GM21360 (cell line): ENCODE results near the gene SLIT3.

ENCODE experiments used
- ATAC-seq: cut with Tn5 transposase; IDR thresholded peaks from one replicate; pipeline ENCODE4 v1.9.1; 2021; ENCODE audit warnings: mild to moderate bottlenecking, moderate library complexity; ENCODE audit not compliant: unreplicated experiment

SLIT3 gene

DNA sequence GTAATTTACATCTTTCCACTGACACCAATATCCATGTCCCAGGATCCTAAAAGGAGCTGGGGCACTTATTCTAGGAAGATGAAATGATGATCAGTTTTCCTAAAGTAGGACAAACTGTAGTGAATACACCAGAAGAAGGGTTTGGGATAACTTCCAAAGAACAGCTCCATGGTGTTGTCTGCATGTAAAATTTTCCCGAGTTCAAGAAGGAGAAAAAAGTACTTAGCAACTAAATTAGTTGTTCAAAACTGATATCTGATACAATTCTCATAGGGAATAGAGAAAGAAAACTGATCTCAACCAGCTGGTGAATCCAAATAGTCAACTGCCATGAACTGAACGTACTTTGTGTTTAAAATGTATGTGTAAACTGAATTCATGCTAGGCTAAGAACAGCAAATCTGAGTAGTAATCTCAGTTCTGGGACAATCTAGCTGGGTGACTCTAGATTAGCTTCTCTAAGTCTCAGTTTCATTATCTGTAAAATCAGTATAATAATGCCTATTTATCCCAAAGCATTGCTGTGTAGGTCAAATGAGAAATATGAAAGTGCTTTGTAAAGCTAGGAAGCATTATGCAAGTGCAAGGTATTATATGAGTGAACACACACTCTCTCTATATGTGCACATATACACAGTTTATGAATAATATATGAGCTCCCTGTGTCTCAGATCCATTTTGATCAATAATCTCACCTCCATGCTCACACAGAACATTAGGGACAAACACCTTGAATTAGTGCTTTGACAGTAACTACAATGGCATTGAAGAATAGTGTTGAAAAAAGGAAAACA, 357.7 kb downstream of the SLIT3 start:
- no peak for ATAC-seq

DNA sequence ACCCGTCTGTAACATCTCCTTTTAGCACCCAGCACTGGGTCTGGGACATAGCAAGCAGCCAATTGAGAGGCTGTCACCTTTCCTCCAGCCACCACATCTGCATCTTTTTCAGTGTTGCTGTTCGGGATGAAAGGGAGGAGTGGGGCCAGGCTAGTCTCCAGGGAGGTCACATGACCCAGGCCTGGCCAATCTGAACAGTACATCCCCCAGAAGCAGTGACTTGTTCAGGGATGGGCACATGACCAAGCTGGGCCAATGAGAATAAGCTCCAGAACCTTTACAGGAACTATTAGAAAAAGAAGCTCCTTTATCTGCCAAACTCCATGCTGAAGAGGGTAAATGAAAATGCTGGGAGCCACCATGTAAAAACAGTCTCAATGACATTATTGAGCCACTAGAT, 359.0 kb downstream of the SLIT3 start:
- ATAC-seq, result no peak

DNA sequence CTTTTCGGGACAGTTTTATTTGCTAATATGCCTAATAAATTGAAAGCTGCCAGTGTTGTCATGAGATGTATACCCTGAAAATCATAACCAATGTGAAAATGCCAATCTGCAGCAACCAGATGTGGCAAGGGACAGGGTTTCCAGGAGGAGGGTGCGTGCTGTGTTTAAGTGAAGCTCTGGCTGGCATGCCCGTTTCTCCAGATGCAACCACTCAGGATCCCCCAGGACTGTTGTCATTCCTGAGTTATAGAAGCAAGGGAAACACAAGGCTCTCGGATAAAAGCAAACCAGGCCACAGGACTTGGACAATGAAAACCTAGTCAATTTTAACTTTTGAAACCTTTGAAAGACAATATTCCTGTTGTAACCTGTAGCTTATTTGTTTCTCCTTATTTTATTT, 360.2 kb downstream of the SLIT3 start:
- no peak for ATAC-seq

DNA sequence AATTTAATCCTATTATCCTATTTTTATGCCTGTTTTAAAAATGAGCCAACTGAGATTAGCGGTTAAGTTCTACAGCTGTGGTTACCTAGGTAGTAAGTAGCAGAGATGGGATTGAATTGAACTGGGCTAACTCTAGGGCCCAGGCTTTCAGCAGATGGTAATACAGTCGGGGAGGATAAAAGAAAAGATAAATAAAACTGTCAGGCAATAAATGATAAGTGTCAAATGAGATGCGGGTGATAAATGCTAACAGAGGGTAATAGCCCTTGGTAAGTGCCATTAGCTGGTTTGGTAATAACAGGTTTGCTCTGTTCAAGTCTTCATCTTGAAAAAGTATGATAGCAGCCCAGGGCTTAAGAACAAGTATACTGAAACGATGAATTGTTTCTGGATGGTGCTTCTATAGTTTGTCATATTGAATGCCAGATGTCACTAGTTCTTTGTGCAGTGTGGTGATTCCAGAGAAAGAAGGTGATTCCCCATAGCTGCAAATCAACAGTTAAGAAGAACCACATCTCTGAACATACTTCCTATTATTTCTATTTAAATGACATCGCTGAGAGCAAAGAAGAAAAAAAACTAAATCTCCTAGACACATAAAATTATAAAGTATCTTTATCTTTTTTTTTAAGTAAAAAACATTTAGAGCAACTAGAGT, 360.9 kb downstream of the SLIT3 start:
- no peak for ATAC-seq

DNA sequence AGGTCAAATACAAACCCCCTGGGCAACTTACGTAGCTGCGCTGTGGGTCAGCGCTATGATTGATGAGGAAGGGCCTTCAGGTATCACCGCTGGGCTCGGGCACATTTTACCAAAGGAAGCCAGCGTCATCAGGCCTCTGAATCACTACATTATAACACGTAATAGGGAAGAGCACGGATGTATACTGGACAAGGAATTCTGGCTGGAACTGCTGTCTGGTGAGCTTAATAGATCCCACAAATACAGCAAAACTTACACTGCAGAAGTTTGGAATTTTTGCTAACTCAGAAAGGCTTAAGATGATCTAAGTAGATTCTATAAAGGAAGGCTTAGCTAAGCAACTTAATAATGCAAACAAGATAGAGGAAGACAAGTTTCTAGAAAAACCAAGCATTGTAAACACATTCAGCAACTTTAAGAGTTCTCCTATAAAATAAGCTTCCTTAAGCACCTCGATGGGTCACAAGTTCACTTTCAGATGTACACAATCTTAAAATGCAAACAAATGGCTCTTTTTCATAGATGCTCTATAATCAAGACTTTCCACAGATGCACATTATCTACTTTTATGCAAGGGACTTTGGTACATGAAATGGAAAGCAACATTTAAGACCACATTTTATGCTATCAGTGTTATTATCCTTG, 361.7 kb downstream of the SLIT3 start:
- ATAC-seq, result no peak

DNA sequence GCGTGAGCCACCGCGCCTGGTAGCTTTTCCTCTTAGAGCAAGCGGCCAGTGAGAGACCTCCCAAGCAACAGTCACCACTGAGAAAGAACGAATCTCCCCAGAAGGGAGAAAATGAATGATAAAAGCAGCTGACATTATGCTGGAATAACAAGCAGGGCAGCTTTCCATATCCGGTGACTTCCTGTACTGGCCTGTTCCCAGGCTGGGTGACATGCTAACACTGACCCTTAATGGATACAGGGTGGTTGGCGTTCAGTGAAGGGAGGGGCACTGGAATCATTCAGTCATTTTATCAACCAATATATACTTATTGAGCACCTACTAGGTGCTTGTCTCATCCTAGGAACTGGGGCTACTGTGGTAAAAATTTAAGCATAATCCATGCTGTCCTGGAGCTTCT, 364.4 kb downstream of the SLIT3 start:
- no peak for ATAC-seq

DNA sequence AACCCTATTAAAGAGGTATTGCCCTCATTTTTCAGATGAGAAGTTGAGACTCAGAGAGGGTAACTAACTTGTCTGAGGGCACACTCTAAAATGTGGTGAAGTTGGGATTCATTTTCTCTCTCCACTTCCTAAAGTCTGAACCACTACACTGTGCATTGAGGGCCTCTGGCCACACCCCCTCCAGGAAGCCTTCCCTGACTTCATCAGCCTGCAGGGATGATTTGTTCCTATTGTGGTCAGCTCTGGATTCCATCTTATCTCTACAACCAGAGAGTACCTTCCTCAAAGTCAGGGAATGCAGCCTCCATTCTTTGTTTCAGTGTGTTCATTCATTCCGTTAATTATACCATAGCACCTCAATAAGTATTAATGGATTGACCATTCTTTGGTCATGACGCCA, 365.8 kb downstream of the SLIT3 start:
- ATAC-seq, result no peak

DNA sequence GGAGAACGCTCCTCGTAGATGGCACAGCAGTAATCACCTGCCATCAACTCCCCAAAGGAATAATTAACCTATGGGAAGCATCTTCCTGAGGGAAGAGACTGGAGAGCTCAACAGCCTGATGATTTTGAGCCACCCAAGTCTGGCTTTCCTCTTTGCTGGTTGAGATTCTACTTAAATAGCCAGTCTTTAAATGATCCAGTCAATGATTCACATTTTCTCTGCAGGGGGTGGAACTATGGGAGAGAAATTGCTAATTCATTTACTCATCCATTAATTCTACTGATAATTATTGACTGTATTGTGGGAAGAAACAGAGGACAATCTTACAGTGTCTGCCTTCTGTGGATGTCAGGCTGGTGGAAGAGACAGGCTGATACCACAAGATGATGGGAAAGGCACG, 366.8 kb downstream of the SLIT3 start:
- ATAC-seq, result no peak

DNA sequence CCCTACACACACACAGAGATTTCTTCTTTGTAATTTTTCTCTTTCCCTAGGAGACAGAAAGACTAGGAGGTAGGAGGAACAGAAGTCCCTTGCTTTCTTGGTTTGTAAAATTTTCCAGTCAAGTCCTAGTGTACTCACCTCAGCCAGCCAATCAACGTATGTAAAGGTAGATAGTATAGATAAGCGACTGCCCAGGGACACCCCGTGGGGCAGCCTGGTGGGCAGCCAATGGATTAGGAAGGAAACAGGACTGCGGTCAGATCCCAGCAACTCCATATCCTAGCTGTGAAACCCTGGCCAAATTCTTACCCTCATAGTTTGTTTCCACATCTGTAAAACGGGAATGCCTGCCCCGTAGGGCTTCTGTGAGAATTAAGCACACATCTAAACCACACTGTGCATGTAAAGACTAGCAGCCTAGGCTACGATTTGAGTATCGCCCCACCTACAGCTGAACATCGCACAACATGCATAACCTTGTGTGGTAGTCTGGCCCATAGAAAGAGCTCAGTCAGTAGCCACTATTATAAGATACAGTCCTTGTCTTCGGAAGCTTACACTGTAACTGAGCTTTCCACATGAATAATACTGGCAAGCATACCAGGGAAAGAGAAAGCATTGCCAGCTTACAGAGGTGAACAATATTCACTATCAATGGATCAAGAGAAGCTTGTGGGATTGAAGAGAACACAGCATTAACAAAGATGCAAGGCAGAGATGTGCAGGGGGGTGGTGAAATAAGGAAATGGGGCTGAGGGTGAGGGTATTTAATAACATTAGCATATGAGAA, 368.3 kb downstream of the SLIT3 start:
- ATAC-seq, result no peak

DNA sequence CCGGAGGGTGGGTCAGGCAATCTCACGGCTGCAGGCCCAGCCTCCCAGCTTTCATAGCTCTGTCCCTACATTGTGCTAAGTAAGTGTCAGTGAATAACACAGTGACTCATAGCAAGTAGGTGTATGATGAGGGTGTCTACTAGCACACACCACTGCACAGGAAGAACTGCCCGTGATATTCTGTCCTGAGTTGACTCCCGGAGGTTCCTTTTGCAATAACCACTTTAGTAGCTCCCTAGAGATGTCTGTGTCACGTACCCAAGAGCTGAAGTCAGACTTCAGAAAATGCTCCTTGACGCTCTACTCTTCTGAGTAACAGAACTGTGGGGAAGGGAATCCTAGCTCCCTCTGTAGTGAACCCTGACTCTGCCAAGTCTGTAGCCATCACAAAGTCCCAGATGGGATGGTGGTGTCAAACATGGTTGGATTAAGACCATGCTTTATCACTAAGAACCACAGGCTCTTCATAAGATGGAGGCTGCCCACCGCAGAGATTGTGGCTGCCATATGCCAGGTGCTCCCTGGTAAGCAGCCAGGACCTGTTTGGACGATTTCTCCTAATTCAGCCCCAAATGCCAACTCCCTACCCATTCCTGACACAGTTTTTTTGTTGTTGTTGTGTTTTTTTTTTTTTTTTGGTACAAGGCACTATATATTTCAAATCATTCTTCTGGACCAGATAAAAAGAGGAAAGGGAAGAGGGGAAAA, 369.1 kb downstream of the SLIT3 start:
- ATAC-seq, result peak; percentile 85

DNA sequence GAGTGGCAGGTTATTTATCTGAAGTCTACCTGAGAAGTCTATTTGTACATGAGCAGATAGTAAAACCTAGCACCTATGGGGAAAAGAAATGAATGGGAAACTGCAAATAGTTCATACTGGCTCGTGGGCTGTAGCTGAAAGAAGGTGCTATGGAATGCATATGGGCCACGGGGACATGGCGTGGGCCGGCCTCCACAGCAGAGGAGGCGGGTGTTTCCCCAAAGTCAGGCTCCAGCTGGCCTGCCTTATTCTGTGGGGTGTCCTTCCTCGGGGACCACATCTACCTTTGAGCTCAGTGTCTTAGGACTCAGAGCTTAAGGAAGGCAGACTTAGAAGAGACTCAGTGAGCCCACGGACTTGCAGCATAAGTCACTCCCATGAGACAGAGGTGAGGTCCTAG, 371.3 kb downstream of the SLIT3 start:
- no peak for ATAC-seq

DNA sequence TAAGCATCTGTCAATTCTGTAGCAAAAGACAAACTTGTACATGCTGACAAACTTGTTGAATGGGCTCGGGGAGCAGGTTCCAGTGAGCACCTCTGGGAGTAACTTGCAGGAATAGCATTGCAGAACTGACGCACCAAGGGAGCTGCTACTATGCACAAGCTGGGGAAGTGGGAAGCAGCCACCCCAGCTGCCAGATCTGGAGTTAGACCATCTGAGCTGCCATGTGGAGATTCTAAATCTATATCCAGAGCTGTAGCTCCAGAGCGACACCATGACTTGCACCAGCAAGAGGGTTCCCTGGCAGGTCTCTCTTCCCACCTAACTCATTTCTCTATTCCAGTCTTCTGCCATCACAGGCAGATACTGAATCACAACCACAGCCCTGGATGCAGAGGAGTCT, 375.8 kb downstream of the SLIT3 start:
- ATAC-seq, result no peak

DNA sequence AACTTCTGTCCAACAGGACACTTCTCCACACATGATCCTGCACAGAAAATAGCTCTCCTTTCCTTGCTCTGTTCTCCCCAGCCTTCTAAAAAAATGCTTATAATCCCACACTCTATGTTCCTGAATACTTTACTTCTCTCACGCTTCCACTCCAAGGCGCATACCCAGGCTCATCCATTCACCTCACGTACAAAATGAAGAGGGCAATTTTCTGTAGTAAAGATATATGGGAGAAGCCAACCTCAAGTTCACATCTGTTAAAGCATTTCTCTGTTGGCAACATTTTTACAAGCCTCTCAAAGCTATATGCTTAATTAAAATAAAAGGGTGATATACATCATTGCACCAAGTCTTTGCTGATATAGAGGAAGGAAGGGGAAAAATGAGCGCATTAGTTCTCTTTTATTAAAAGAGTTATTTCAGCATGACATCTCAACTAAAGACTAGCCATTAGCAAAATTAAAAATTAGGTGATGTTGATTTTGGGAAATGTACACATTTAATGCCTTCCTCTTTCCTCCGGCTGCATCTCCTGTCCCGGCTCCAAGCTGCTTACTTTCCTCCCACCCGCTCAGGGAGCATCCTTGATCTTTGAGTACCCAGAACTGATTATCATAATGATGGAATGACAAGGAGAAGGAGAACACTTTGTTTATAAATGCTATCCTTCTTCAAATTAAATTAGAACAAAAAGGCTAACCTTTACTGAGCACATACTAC, 379.6 kb downstream of the SLIT3 start:
- ATAC-seq, result no peak

DNA sequence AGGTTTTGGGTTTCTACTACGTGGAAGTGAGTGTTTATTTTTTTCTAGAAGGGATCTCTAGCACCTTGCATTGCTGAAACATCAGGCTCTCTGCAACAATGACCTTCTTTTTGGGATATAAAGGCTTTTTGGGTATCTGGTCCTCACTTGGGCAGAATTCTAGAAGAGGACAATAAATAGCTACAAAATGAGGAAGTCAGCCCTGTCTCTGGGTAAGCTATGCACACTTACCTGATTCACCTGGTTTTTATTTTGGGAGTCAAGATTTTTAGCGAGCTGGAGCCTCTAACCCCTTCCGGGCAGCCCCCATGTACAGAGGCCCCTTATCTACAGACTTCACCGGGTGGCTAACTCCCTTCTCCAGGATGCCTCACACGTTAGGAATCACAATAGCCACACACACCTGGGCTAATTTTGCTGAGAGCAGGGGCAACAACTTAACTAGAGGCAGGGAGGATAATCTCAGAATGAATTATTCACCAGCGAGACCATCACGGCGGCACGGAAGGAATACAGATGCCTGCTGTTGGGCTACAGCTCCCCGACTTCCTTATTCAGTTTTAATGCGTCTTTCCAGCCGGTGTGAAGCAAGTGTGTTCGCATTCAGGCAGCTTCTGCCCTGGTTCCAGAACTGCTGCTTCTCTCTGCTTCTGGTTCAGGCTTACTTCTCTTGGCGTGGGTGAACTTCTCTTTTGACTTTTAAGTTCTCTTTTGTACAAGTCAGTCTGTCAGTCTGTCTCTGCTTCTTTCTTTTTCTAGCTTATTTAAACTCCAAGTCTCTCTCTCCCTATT, 380.7 kb downstream of the SLIT3 start:
- no peak for ATAC-seq

DNA sequence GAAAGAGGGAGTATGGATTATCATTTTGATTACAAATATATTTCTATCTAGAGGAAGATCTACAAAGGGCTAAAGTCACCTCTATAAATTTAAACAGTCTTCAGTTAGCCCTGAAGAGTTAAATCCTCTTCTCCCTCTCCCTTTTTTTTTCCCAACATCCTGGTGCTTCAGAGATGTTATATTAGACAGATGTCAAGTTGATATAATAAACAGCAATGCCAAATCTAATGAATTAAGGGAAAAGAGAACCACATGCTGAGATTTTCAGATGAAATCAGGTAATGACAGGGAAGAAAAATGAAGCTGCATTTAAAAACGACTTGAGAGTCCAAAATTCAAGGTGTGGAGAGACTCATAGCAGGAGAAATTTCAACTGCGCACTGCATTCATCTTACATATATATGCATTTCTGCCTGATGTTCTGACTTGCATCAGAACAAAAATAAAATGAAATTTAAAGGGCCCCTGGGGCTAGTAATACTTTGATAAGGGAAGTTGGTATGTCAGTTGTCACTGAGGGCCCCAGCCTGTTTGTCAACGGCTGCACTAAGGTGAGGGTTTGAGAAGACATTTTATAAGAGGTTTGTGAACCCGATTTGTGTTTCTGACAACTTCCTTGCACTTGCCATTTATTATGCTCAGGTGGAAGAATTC, 382.9 kb downstream of the SLIT3 start:
- no peak for ATAC-seq

DNA sequence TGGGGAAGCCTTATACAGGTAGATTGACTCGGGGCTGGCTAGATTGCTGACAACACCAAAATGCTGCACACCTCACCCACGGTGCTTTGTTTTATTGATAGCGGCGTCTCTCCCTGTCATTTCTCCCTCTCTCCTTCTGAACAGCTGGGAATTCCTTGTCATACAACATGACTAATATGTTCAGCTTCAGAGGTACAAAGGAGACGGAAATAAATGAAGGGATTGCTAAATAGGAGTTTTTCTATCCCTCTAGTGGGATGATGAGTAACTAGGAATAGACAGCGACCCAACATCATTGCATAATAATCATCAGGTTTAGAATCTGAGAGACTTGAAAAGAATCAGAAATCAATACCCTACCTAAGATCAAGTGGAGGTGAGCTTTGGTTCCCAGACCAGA, 384.1 kb downstream of the SLIT3 start:
- ATAC-seq, result no peak

DNA sequence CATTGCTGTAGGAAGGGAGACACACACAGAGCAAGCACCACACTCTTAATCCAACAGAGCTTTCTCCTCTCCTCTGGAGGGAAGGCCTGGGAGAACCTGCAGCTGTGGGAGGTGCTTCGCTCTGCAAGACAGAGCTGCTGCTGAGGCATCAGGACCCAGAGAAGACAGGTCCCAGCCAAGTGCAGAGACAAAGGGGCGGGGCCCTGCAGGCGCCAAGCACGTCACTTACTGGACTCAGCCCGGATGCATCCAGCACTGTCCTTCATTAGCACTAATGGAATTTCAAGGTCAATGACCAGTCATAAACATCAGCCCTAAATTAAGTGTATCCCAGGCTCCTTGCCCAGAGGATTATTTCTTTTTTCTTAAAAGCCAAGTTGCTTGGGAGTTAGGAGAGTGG, 384.7 kb downstream of the SLIT3 start:
- ATAC-seq, result no peak

DNA sequence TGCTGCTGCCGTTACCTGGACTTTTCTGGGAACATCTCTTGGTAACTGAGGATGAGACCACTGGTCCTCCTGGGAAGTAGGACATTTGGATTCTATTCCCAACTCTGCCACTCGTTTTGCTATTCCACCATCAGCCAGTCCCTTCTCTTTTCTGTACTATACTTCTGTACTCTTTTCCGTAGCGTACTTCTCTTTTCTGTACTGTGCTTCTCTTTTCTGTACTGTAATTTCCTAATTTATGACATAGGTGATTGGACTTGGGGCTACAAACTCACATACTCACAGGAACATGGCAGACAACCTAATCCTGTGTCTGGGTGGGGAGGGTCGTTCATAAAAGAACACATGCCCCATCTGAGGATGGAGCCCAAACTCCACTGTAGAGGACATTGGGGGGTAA, 386.4 kb downstream of the SLIT3 start:
- ATAC-seq, result no peak

DNA sequence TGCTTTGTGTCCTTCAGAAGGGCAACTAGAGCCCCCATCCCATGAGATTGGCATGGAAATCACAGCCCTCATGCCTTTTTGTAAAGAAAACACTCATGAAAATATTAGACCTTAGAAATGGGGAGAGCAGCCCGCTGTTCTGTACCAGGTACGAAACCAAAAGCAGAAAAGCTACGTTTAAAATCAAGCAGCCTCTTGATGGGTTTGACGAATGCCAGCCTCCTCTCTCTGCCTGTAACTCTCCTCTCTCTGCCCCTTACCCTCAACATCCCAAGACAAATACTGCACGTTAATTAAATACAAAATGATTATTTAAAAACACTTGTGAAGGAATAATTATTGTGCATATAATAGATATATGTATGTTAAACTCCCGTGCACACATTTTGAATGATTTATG, 390.1 kb downstream of the SLIT3 start:
- ATAC-seq, result no peak
